Measurements from ENCODE around the gene CERS6. TPM values are rescaled to one million over a fixed set of nuclear protein-coding genes. Genes with fewer than 3 reads are reported as not detected.

Gene CERS6
- total RNA-seq, 1 donor from 2014 or later, result 10.9 TPM

DNA sequence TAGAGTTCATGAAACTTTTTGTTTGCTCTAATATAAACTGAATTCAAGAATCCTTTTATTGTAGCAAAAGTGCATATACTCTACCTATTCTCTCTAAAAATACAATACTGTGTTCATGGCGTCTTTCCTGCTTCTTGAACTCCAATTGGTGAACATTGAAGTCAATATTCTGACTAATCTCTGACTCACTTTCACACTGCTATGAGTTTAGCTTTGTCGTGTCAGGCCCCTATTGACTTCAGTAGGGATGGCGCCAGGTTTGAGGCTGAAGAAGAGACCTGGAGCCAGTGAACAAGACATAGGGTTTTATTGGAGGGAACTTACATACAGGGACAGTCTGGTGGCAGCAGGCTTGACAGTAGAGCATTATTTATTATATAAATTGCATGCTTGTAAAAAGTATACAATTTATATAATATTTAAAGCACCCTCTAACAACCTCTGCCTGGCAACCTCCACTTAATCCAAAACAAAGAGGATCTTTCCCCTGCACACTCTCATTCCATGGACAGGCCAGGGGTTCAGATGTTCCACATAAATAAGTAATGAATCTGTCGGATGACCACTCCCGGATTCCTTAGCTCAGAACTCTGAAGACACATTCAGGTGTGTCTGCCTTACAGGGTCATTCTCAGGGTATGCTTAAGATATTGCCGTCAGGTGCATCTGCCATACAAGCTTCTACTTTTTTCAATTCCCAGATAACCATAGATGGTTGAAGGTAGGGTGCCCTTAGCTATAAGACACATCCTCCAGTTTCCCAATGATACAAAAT is 141.0 kb downstream of the CERS6 start:
- Histone ChIP-seq H3K27me3 (no peaks in the 10 kb centered on the region), H3K4me1 (no peaks in the 10 kb centered on the region), H3K9me3 (no peaks in the 10 kb centered on the region), H3K4me3 (no peak overlapping the region), H3K27ac (no peak overlapping the region), H3K36me3 (no peaks in the 10 kb centered on the region)
- intact Hi-C loops (cut with DNase I), result no loop called here
- DNase-seq (ENCODE audit: low spot score in 2 of 2), result no peak
- TF ChIP-seq, protein P1, sequence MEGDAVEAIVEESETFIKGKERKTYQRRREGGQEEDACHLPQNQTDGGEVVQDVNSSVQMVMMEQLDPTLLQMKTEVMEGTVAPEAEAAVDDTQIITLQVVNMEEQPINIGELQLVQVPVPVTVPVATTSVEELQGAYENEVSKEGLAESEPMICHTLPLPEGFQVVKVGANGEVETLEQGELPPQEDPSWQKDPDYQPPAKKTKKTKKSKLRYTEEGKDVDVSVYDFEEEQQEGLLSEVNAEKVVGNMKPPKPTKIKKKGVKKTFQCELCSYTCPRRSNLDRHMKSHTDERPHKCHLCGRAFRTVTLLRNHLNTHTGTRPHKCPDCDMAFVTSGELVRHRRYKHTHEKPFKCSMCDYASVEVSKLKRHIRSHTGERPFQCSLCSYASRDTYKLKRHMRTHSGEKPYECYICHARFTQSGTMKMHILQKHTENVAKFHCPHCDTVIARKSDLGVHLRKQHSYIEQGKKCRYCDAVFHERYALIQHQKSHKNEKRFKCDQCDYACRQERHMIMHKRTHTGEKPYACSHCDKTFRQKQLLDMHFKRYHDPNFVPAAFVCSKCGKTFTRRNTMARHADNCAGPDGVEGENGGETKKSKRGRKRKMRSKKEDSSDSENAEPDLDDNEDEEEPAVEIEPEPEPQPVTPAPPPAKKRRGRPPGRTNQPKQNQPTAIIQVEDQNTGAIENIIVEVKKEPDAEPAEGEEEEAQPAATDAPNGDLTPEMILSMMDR (IDR thresholded peaks at IDR 0.05), result no peak

DNA sequence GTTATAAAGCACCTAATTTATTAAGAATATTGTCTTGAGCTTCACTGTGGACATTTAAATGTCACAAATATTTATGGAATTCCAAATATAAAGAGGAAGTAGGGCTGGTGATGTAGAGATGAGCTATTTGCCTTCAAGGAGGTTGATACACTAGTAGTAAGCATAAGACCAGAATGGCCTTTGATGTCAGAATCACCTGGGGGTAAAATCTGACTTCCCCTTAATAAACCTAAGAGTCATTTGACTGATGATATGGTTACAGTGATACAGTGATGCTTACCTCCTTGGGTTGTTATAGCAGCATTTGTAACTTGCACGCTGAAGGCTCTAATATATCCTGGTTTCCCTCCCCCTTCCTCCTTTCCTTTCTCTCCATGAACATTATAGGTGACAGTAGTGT is 143.7 kb downstream of the CERS6 start:
- Histone ChIP-seq H3K36me3 (no peaks in the 10 kb centered on the region), H3K27ac (no peak overlapping the region), H3K27me3 (no peaks in the 10 kb centered on the region), H3K9me3 (peaks cover under 1 to 5% of the 10 kb centered on the region in 2 donors), H3K4me1 (no peaks in the 10 kb centered on the region), H3K4me3 (no peak overlapping the region)
- intact Hi-C loops (cut with DNase I), result no loop called here
- no peak for DNase-seq (ENCODE audit: low spot score in 2 of 2)
- TF ChIP-seq, protein P1 (IDR thresholded peaks at IDR 0.05), result no peak

GRCh38 chr2:168600949-168601348 is 144.9 kb downstream of the CERS6 start:
- TF ChIP-seq, protein P1 (IDR thresholded peaks at IDR 0.05), result no peak
- no peaks in the 10 kb centered on the region for H3K36me3 ChIP-seq
- H3K27ac ChIP-seq, result no peak overlapping the region
- no peaks in the 10 kb centered on the region for H3K27me3 ChIP-seq
- intact Hi-C loops (cut with DNase I), result no loop called here
- H3K4me1 ChIP-seq, result no peaks in the 10 kb centered on the region
- H3K4me3 ChIP-seq, result no peak overlapping the region
- peaks cover 12 to 17% of the 10 kb centered on the region in 2 donors for H3K9me3 ChIP-seq
- DNase-seq (ENCODE audit: low spot score in 2 of 2), result no peak

- Histone ChIP-seq H3K27me3 (no peaks in the 10 kb centered on the region), H3K9me3 (peaks cover 12 to 21% of the 10 kb centered on the region in 2 donors), H3K4me1 (no peaks in the 10 kb centered on the region), H3K4me3 (no peak overlapping the region), H3K36me3 (no peaks in the 10 kb centered on the region), H3K27ac (no peak overlapping the region)
- no peak for DNase-seq (ENCODE audit: low spot score in 2 of 2)
- intact Hi-C loops (cut with DNase I), result no loop called here
- TF ChIP-seq, protein P1 (IDR thresholded peaks at IDR 0.05), result no peak
These were observed 145.7 kb downstream of the CERS6 start for GRCh38 chr2:168601741-168602140.

DNA sequence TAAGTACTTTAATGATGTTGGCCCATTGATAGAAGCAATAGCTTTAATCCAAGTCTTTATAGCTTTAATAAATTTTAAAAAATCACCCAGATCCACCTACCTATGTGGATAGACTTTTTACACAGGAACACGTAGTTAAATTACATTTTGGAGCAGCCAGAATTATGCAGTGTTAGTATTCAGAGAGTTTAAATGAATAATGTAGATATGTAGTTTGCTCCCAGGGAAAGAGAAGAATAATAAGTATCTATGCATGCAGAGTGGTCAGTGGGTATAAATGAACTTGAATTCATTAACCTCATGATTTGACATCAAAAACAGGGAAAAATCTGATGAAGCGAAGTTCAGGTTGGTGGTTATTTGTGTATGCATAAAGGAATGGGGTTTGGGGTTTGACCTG is 146.3 kb downstream of the CERS6 start:
- Histone ChIP-seq H3K4me3 (no peak overlapping the region), H3K9me3 (peaks cover 12 to 21% of the 10 kb centered on the region in 2 donors), H3K4me1 (no peaks in the 10 kb centered on the region), H3K27ac (no peak overlapping the region), H3K36me3 (no peaks in the 10 kb centered on the region), H3K27me3 (no peaks in the 10 kb centered on the region)
- no peak for DNase-seq (ENCODE audit: low spot score in 2 of 2)
- intact Hi-C loops (cut with DNase I), result no loop called here
- TF ChIP-seq, protein P1 (IDR thresholded peaks at IDR 0.05), result no peak
